Lower lobe of right lung (tissue), 2 donors: Measurements from ENCODE around the gene ITPR1. TPM values are rescaled to one million over a fixed set of nuclear protein-coding genes. Genes with fewer than 3 reads are reported as not detected.
A peak's percentile ranks its signal among the peaks of the same experiment; 100 is the strongest.

Source experiments
- ATAC-seq, 2 donors: fragments of 200-7000 bp; cut with Tn5 transposase; one replicate each; pipeline ENCODE4 v1.9.1; 2020 to 2022; ENCODE audit warnings: mild to moderate bottlenecking in 2 of 2, moderate library complexity in 2 of 2
- DNase-seq: peaks from one replicate; pipeline ENCODE4 v3.0.0-alpha.2; 2020
- H3K27ac ChIP-seq: fragments of 200-600 bp; one replicate; pipeline ENCODE4 v1.8.0; 2022
- H3K27me3 ChIP-seq: fragments of 200-600 bp; one replicate; pipeline ENCODE4 v1.8.0; 2022; ENCODE audit warnings: low read depth
- H3K36me3 ChIP-seq: fragments of 200-600 bp; one replicate; pipeline ENCODE4 v1.8.0; 2022; ENCODE audit warnings: mild to moderate bottlenecking
- H3K4me1 ChIP-seq: fragments of 200-600 bp; one replicate; pipeline ENCODE4 v1.8.0; 2022
- H3K4me3 ChIP-seq: fragments of 200-600 bp; one replicate; pipeline ENCODE4 v1.8.0; 2022; ENCODE audit warnings: mild to moderate bottlenecking
- H3K9me3 ChIP-seq: fragments of 200-600 bp; one replicate; pipeline ENCODE4 v1.8.0; 2022
- intact Hi-C: fragments of 100-400 bp; cut with DNase I; formaldehyde crosslinking; loops from one replicate; pipeline ENCODE4 v1.11.0; 2022
- total RNA-seq: library from RNA; stranded (reverse); fragmentation: NEBNext Ultra II Directional; extraction: Animal tissue kit (Norgen Biotek cat#: 25700); gene quantifications from one replicate; pipeline ENCODE4 v1.2.1, GENCODE V29; 2021
- TF ChIP-seq, protein P1 (sequence below): fragments of 200-600 bp; IDR thresholded peaks from one replicate; pipeline ENCODE4 v1.8.0; 2022; ENCODE audit warnings: antibody characterized with exemption, mild to moderate bottlenecking
- donor health status: DM: no; HTN: yes; CAD: no; lungs with severe emphysema.

Gene ITPR1
- total RNA-seq, 1 donor from 2014 or later = 69.1 TPM

DNA sequence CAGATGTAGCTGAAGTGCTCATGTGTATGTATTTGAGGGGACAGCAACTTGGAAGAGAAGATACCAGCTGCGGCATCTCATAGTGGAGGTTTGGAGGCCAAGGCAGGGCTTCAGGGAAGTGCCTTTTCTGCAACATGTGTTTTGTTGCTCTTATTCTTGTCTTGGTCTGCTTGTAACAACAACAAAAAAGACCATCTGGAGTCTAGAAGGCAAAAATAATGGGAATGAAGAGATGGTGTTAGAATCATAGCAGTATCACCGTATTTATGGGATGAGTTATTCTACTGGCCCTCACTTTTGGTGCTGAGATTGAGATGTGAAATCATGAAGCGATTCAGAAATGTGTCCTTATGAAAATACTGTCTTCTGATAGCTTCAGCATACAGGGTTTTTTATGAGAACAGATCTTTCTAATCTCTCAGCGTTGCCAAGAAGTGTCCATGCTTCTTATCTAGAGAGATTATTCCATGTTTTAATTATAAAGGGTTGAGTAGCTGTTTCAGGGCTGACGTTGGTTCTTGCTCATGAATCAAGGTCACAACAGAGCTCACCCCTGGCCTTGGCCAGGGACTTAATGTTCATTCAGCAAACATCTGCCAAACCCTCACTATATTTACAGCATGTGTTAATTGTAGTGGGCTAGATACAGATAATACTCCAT lies 58.0 kb downstream of the ITPR1 start:
- ATAC-seq (peak in 1 of 2 donors; percentile 36), DNase-seq (no peak)
- H3K4me1 ChIP-seq = peaks cover 26% of the 10 kb centered on the region
- H3K4me3 ChIP-seq = no peak overlapping the region
- TF ChIP-seq, protein P1, sequence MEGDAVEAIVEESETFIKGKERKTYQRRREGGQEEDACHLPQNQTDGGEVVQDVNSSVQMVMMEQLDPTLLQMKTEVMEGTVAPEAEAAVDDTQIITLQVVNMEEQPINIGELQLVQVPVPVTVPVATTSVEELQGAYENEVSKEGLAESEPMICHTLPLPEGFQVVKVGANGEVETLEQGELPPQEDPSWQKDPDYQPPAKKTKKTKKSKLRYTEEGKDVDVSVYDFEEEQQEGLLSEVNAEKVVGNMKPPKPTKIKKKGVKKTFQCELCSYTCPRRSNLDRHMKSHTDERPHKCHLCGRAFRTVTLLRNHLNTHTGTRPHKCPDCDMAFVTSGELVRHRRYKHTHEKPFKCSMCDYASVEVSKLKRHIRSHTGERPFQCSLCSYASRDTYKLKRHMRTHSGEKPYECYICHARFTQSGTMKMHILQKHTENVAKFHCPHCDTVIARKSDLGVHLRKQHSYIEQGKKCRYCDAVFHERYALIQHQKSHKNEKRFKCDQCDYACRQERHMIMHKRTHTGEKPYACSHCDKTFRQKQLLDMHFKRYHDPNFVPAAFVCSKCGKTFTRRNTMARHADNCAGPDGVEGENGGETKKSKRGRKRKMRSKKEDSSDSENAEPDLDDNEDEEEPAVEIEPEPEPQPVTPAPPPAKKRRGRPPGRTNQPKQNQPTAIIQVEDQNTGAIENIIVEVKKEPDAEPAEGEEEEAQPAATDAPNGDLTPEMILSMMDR = no peak
- H3K27me3 ChIP-seq = no peaks in the 10 kb centered on the region
- H3K36me3 ChIP-seq = no peaks in the 10 kb centered on the region
- H3K9me3 ChIP-seq = no peaks in the 10 kb centered on the region
- intact Hi-C loops = no loop called here
- no peak overlapping the region for H3K27ac ChIP-seq

DNA sequence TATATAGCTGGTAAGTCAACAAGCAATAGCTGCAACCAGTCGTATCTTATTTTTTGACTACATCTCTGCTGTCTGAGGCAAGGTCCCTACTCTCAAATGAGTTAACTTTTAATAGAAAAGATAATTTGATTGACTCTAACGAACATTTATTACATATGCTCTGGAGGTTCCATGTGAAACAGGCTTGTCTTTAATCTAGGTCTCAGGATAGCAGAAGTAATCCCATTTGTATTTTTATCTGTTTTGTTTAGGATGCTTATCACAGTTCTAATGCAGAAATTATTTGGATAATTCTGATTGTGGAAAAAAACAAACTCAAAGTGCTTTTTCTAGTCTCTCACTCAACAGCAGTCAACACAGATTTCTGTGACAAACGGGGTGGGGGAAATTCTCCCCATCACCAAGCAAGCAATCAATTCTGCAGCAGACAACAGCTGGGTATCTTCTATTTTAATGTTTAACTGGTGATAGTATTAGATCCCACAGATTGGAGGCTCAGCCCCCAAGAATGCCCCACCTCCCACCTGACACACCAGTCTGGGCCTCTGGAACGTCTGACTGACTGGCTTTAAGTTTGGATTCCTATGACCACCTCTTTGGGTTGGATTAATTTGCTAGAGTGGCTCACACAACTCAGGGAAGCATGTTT lies 58.8 kb downstream of the ITPR1 start:
- TF ChIP-seq, protein P1 = no peak
- Histone ChIP-seq H3K4me3 (no peak overlapping the region), H3K36me3 (no peaks in the 10 kb centered on the region), H3K4me1 (peaks cover 26% of the 10 kb centered on the region), H3K27me3 (no peaks in the 10 kb centered on the region), H3K27ac (no peak overlapping the region), H3K9me3 (no peaks in the 10 kb centered on the region)
- DNase-seq = no peak
- ATAC-seq = no peak
- intact Hi-C loops = no loop called here

DNA sequence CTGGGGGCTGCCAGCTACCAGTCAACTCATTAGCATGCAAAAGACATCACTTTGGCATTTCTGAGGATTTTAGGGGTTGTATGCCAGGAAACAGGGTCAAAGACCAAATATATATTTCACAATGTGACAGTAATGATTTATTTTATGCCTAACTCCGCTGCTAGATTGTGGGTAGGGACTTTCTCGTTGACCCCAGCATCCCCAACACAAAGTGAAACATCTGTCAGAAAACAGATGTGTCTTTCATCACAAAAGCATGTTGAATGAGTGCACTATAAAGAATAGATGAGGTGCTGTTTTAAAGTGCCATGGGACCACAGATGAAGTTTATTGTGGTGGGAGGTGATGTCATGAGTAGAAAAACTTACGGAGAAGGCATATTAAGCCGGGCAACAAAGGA lies 59.7 kb downstream of the ITPR1 start:
- Histone ChIP-seq H3K4me3 (no peak overlapping the region), H3K36me3 (no peaks in the 10 kb centered on the region), H3K9me3 (no peaks in the 10 kb centered on the region), H3K27me3 (no peaks in the 10 kb centered on the region), H3K4me1 (peaks cover 26% of the 10 kb centered on the region), H3K27ac (no peak overlapping the region)
- ATAC-seq = no peak
- intact Hi-C loops = no loop called here
- TF ChIP-seq, protein P1 = no peak
- no peak for DNase-seq

DNA sequence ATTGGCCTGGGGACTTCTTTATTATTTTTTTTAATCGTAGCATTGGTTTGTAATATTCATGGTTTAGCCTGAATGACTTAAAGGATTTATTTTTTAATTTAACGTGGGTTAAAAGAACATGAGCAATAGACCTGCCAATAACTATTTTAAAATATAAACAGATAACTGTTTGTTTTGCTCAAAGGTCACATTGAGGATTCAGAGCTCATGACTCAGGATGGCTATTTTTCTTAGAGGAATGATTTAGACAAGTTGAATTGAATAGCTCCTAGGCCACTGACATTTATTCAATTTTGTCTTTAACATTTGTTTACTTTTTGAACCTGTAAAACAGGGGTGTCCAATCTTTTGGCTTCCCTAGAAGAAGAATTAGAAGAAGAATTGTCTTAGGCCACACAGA lies 68.5 kb downstream of the ITPR1 start:
- Histone ChIP-seq H3K36me3 (no peaks in the 10 kb centered on the region), H3K4me3 (no peak overlapping the region), H3K27ac (no peak overlapping the region), H3K9me3 (no peaks in the 10 kb centered on the region), H3K4me1 (no peaks in the 10 kb centered on the region), H3K27me3 (no peaks in the 10 kb centered on the region)
- DNase-seq (no peak), ATAC-seq (no peak)
- TF ChIP-seq, protein P1 = no peak
- intact Hi-C loops = no loop called here

DNA sequence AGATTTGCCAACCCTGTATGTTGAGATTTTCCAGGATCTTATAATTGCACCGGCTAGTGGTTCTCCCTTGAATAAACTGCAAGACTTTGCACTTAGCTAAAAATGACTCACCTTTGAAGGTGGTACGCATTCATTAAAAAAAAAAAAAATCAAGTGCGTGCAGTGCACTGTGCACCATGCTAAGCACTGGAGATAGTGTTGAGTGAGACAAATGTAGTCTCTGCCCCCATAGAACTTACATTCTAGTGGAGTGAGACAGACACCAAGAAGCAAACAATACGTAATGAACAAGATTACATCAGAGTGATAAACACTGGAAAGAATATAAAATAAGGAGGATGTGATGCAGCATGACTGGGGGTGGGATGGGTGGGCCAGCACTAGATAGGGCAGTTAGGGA lies 69.4 kb downstream of the ITPR1 start:
- TF ChIP-seq, protein P1 = no peak
- Histone ChIP-seq H3K36me3 (no peaks in the 10 kb centered on the region), H3K4me3 (no peak overlapping the region), H3K27me3 (no peaks in the 10 kb centered on the region), H3K9me3 (no peaks in the 10 kb centered on the region), H3K4me1 (no peaks in the 10 kb centered on the region), H3K27ac (no peak overlapping the region)
- ATAC-seq = no peak
- DNase-seq = no peak
- intact Hi-C loops = no loop called here
